Mesothelial cell of epicardium (in vitro differentiated cells): ENCODE measurements around the gene NUDCD2. TPM values are rescaled to one million over a fixed set of nuclear protein-coding genes. Genes with fewer than 3 reads are reported as not detected.
A peak's percentile ranks its signal among the peaks of the same experiment; 100 is the strongest.

Experiments used
- DNase-seq, 2 experiments: peaks; one replicate each; pipeline ENCODE4 v3.0.0; 2021; ENCODE audit warnings: low spot score in 2 of 2; ENCODE audit not compliant: unreplicated experiment in 2 of 2
- H3K27ac Mint-ChIP-seq: 2 replicates; pipeline ENCODE4 v1.8.0; 2021; ENCODE audit warnings: mixed read lengths
- H3K27me3 Mint-ChIP-seq: 2 replicates; pipeline ENCODE4 v1.8.0; 2021; ENCODE audit warnings: low read depth, mixed read lengths
- H3K36me3 Mint-ChIP-seq: 2 replicates; pipeline ENCODE4 v1.8.0; 2021; ENCODE audit warnings: mixed read lengths
- H3K4me1 Mint-ChIP-seq: 2 replicates; pipeline ENCODE4 v1.8.0; 2021; ENCODE audit warnings: mixed read lengths
- H3K4me3 Mint-ChIP-seq: 2 replicates; pipeline ENCODE4 v1.8.0; 2021; ENCODE audit warnings: mild to moderate bottlenecking, moderate library complexity, mixed read lengths
- H3K9me3 Mint-ChIP-seq: 2 replicates; pipeline ENCODE4 v1.8.0; 2021; ENCODE audit warnings: mixed read lengths
- total RNA-seq: library from RNA; stranded (reverse); gene quantifications from 3 replicates; pipeline ENCODE4 v1.2.1, GENCODE V29; 2021
- TF ChIP-seq, protein P1 (sequence below): fragments of 200-600 bp; sonication (generic); IDR thresholded peaks from one replicate; pipeline ENCODE4 v1.5.0; 2021; ENCODE audit warnings: antibody characterized with exemption; ENCODE audit not compliant: unreplicated experiment

The NUDCD2 gene
- total RNA-seq, 1 donor from 2014 or later, result 32.1 TPM

DNA sequence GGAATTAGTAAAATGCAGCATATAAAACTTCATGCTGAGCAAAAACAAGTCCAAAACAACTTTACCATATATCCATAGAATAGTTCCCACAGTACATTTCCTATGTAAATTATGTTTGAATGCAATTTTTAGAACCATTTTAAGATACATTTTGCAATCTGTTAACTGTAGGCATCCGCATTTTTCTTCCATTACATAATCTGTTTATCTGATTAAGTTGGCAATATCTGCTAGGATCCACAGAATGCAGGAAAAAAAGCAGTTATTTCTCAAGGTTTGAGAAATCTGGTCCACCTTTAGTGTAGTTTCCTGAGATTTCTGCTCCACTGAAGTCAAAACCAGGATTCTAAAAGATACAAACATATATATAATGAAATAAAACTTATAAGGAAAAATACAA, 6.2 kb downstream of the NUDCD2 start:
- peaks cover 40% of the 10 kb centered on the region for H3K36me3 Mint-ChIP-seq
- no peak overlapping the region for H3K4me3 Mint-ChIP-seq
- no peak overlapping the region for H3K27ac Mint-ChIP-seq
- H3K9me3 Mint-ChIP-seq, result peaks cover 3% of the 10 kb centered on the region
- H3K4me1 Mint-ChIP-seq, result peaks cover 30% of the 10 kb centered on the region
- TF ChIP-seq, protein P1, sequence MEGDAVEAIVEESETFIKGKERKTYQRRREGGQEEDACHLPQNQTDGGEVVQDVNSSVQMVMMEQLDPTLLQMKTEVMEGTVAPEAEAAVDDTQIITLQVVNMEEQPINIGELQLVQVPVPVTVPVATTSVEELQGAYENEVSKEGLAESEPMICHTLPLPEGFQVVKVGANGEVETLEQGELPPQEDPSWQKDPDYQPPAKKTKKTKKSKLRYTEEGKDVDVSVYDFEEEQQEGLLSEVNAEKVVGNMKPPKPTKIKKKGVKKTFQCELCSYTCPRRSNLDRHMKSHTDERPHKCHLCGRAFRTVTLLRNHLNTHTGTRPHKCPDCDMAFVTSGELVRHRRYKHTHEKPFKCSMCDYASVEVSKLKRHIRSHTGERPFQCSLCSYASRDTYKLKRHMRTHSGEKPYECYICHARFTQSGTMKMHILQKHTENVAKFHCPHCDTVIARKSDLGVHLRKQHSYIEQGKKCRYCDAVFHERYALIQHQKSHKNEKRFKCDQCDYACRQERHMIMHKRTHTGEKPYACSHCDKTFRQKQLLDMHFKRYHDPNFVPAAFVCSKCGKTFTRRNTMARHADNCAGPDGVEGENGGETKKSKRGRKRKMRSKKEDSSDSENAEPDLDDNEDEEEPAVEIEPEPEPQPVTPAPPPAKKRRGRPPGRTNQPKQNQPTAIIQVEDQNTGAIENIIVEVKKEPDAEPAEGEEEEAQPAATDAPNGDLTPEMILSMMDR, result no peak
- no peak for DNase-seq
- H3K27me3 Mint-ChIP-seq, result no peaks in the 10 kb centered on the region

- Mint-ChIP-seq H3K4me3 (no peak overlapping the region), H3K36me3 (peaks cover 59% of the 10 kb centered on the region), H3K27me3 (no peaks in the 10 kb centered on the region), H3K4me1 (peaks cover 17% of the 10 kb centered on the region), H3K27ac (no peak overlapping the region), H3K9me3 (peaks cover 16% of the 10 kb centered on the region)
- TF ChIP-seq, protein P1, result no peak
- no peak for DNase-seq
Measured at GRCh38 chr5:163451489-163451888, 8.4 kb downstream of the NUDCD2 start.

GRCh38 chr5:163448491-163448890, 11.4 kb downstream of the NUDCD2 start:
- H3K27ac Mint-ChIP-seq, result no peak overlapping the region
- no peaks in the 10 kb centered on the region for H3K4me1 Mint-ChIP-seq
- no peak for DNase-seq
- H3K36me3 Mint-ChIP-seq, result peaks cover 55% of the 10 kb centered on the region
- peaks cover 16% of the 10 kb centered on the region for H3K9me3 Mint-ChIP-seq
- TF ChIP-seq, protein P1, result no peak
- no peaks in the 10 kb centered on the region for H3K27me3 Mint-ChIP-seq
- H3K4me3 Mint-ChIP-seq, result no peak overlapping the region

DNA sequence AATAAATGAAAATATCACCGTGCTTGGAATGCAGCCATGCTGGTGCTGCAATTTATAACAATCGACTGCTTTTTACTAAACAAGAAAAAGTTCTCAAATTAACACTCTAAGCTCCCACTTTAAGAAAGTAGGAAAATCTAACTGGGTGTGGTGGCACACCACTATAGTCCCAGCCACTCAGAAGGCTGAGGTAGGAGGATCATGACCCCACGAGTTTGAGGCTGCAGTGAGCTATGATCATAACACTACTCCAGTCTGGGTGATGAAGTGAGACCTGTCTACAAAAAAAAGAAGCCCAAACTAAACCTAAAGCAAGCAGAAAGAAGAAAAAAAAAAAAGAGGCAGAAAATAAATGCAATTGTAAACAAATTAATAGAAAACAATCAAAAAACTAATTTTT, 12.0 kb downstream of the NUDCD2 start:
- Mint-ChIP-seq H3K27ac (no peak overlapping the region), H3K36me3 (peaks cover 54% of the 10 kb centered on the region), H3K4me1 (no peaks in the 10 kb centered on the region), H3K27me3 (no peaks in the 10 kb centered on the region), H3K9me3 (peaks cover 16% of the 10 kb centered on the region), H3K4me3 (no peak overlapping the region)
- no peak for DNase-seq
- TF ChIP-seq, protein P1, result no peak

- TF ChIP-seq, protein P1, result no peak
- Mint-ChIP-seq H3K4me1 (no peaks in the 10 kb centered on the region), H3K27me3 (no peaks in the 10 kb centered on the region), H3K9me3 (peaks cover 16% of the 10 kb centered on the region), H3K4me3 (no peak overlapping the region), H3K27ac (peak overlapping the region; percentile 53), H3K36me3 (peaks cover 55% of the 10 kb centered on the region)
- no peak for DNase-seq
Measured at GRCh38 chr5:163447191-163447590, 12.7 kb downstream of the NUDCD2 start.

GRCh38 chr5:163445345-163445744, 14.6 kb downstream of the NUDCD2 start:
- Mint-ChIP-seq H3K27me3 (no peaks in the 10 kb centered on the region), H3K9me3 (peaks cover 16% of the 10 kb centered on the region), H3K4me1 (peaks cover 9% of the 10 kb centered on the region), H3K27ac (no peak overlapping the region), H3K4me3 (no peak overlapping the region), H3K36me3 (peaks cover 53% of the 10 kb centered on the region)
- TF ChIP-seq, protein P1, result no peak
- DNase-seq, result no peak
